Liver (tissue), 9 donors: ENCODE data around the gene TBC1D1. TPM values are rescaled to one million over a fixed set of nuclear protein-coding genes. Genes with fewer than 3 reads are reported as not detected.

ENCODE experiments used
- DNase-seq: peaks from one replicate; pipeline ENCODE4 v3.0.0-alpha.2; 2017; ENCODE audit warnings: low spot score
- H3K27ac ChIP-seq, 2 donors: one replicate each; pipeline ENCODE4 v1.7.0; 2013; ENCODE audit warnings: inconsistent platforms in 2 of 2, low read length in 2 of 2, control low read depth in 1 of 2, low read depth in 1 of 2, mild to moderate bottlenecking in 1 of 2
- H3K27me3 ChIP-seq, 4 donors: one replicate each; pipeline versions ENCODE4 v1.6.1 to v1.7.0; 2013; ENCODE audit warnings: low read length in 3 of 4, inconsistent platforms in 1 of 4, mild to moderate bottlenecking in 1 of 4, moderate library complexity in 1 of 4; ENCODE audit not compliant: control insufficient read depth in 4 of 4, insufficient read depth in 4 of 4
- H3K36me3 ChIP-seq, 4 donors: one replicate each; pipeline versions ENCODE4 v1.6.1 to v1.7.0; 2013; ENCODE audit warnings: low read length in 3 of 4, mild to moderate bottlenecking in 3 of 4, low read depth in 1 of 4, moderate library complexity in 1 of 4; ENCODE audit not compliant: control insufficient read depth in 4 of 4, insufficient read depth in 3 of 4
- H3K4me1 ChIP-seq, 4 donors: one replicate each; pipeline versions ENCODE4 v1.6.1 to v1.7.0; 2013; ENCODE audit warnings: low read length in 3 of 4, mild to moderate bottlenecking in 3 of 4, moderate library complexity in 1 of 4; ENCODE audit not compliant: control insufficient read depth in 4 of 4, insufficient read depth in 4 of 4
- H3K4me3 ChIP-seq, 3 donors: one replicate each; pipeline versions ENCODE4 v1.6.1 to v1.7.0; 2013; ENCODE audit warnings: low read length in 3 of 3, control low read depth in 1 of 3, low read depth in 1 of 3, mild to moderate bottlenecking in 1 of 3
- H3K9ac ChIP-seq, 2 donors: one replicate each; pipeline ENCODE4 v1.7.0; 2013; ENCODE audit warnings: low read length in 2 of 2, mild to moderate bottlenecking in 2 of 2, moderate library complexity in 2 of 2, control low read depth in 1 of 2, low read depth in 1 of 2
- H3K9me3 ChIP-seq, 4 donors: one replicate each; pipeline versions ENCODE4 v1.6.1 to v1.7.0; 2013; ENCODE audit warnings: low read length in 3 of 4; ENCODE audit not compliant: control insufficient read depth in 4 of 4
- ATF3 ChIP-seq: IDR thresholded peaks from 2 replicates; pipeline ENCODE4 v1.6.1; 2016; ENCODE audit warnings: antibody characterized with exemption
- CTCF ChIP-seq: fragments of 150-350 bp; IDR thresholded peaks from 2 replicates; pipeline ENCODE4 v1.5.1; 2017; ENCODE audit warnings: improper control_type of control experiment, low read depth, low read length; ENCODE audit not compliant: missing input control
- EGR1 ChIP-seq, 2 donors: IDR thresholded peaks; 2 replicates each; pipeline ENCODE4 v1.6.1; 2016 to 2018; ENCODE audit warnings: antibody characterized with exemption in 2 of 2, low read depth in 2 of 2
- FOXA1 ChIP-seq: IDR thresholded peaks from 2 replicates; pipeline ENCODE4 v1.6.1; 2016; ENCODE audit warnings: antibody characterized with exemption
- FOXA2 ChIP-seq: IDR thresholded peaks from 2 replicates; pipeline ENCODE4 v1.6.1; 2016; ENCODE audit warnings: antibody characterized with exemption
- GABPA ChIP-seq, 2 donors: IDR thresholded peaks in 1 of 2; conservative IDR thresholded peaks in 1 of 2; 2 replicates each; pipeline ENCODE4 v1.6.1; 2016; ENCODE audit warnings: antibody characterized with exemption in 2 of 2, mild to moderate bottlenecking in 1 of 2, moderate library complexity in 1 of 2
- HNF4A ChIP-seq, 2 donors: conservative IDR thresholded peaks; 2 replicates each; pipeline ENCODE4 v1.6.1; 2016; ENCODE audit warnings: antibody characterized with exemption in 2 of 2, mild to moderate bottlenecking in 2 of 2
- HNF4G ChIP-seq: IDR thresholded peaks from 2 replicates; pipeline ENCODE4 v1.6.1; 2016; ENCODE audit warnings: antibody characterized with exemption
- JUND ChIP-seq, 2 donors: IDR thresholded peaks; 2 replicates each; pipeline ENCODE4 v1.6.1; 2016; ENCODE audit warnings: antibody characterized with exemption in 2 of 2
- NR2F2 ChIP-seq: IDR thresholded peaks from 2 replicates; pipeline ENCODE4 v1.6.1; 2016; ENCODE audit warnings: antibody characterized with exemption
- RAD21 ChIP-seq, 2 donors: IDR thresholded peaks; 2 replicates each; pipeline ENCODE4 v1.6.1; 2016; ENCODE audit warnings: antibody characterized with exemption in 2 of 2, mild to moderate bottlenecking in 2 of 2
- REST ChIP-seq: IDR thresholded peaks from 2 replicates; pipeline ENCODE4 v1.6.1; 2016; ENCODE audit warnings: antibody characterized with exemption, mild to moderate bottlenecking
- RXRA ChIP-seq, 2 donors: IDR thresholded peaks; 2 replicates each; pipeline ENCODE4 v1.6.1; 2017 to 2018; ENCODE audit warnings: antibody characterized with exemption in 2 of 2, mild to moderate bottlenecking in 1 of 2
- SP1 ChIP-seq: IDR thresholded peaks from 2 replicates; pipeline ENCODE4 v1.6.1; 2018; ENCODE audit warnings: antibody characterized with exemption, mild to moderate bottlenecking
- TAF1 ChIP-seq: conservative IDR thresholded peaks from 2 replicates; pipeline ENCODE4 v1.6.1; 2016; ENCODE audit warnings: antibody characterized with exemption, mild to moderate bottlenecking
- YY1 ChIP-seq: IDR thresholded peaks from 2 replicates; pipeline ENCODE4 v1.6.1; 2016; ENCODE audit warnings: antibody characterized with exemption, mild to moderate bottlenecking
- WGBS: extraction: QIAGEN DNeasy Blood & Tissue Kit; methylation state at CpG from one replicate; pipeline ENCODE4 v1.1.7; 2013; 5-methylcytosine and 5-hydroxymethylcytosine counted together
- polyA plus RNA-seq, 2 donors: library from polyadenylated mRNA; stranded (reverse) in 1 of 2; unstranded in 1 of 2; fragments of 200-250 nt in 1 of 2; fragments of >200 nt in 1 of 2; fragmentation: Nextera tagmentation in 1 of 2; extraction: Ambion mirVana in 1 of 2; gene quantifications; one replicate each; pipeline versions ENCODE4 v1.2.1 to v1.2.3, GENCODE V29; 2013 to 2015
- total RNA-seq, 2 donors: library from RNA; depleted of rRNA; stranded (reverse); fragments of >200 nt; gene quantifications; one replicate each; pipeline ENCODE4 v1.2.3, GENCODE V29; 2014
- TF ChIP-seq, protein P1 (sequence below): IDR thresholded peaks from 2 replicates; pipeline ENCODE4 v1.6.1; 2016; ENCODE audit warnings: antibody characterized with exemption
- donor health status: healthy.
- donor health status: healthy.
- donor health status: healthy.
- donor health status: healthy.
- donor health status: healthy.

The TBC1D1 gene
- total and polyA plus RNA-seq, 4 donors = 15.6 to 41.4 (median 20.9) TPM

- H3K9me3 ChIP-seq = no peaks in the 10 kb centered on the region
- no peak overlapping the region for H3K4me3 ChIP-seq
- H3K27ac ChIP-seq = no peak overlapping the region
- no peak overlapping the region for H3K9ac ChIP-seq
- no peak for DNase-seq
- no peaks in the 10 kb centered on the region for H3K27me3 ChIP-seq
- no peaks in the 10 kb centered on the region for H3K36me3 ChIP-seq
- WGBS = 91% methylated on average over 5 of the region's 5 CpGs
- H3K4me1 ChIP-seq = peaks cover 0 to 9% (median under 1%) of the 10 kb centered on the region in 4 donors
- no peak for TF ChIP-seq TAF1
- TF ChIP-seq ATF3 = no peak
- TF ChIP-seq, protein P1, sequence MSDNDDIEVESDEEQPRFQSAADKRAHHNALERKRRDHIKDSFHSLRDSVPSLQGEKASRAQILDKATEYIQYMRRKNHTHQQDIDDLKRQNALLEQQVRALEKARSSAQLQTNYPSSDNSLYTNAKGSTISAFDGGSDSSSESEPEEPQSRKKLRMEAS = no peak
- TF ChIP-seq HNF4G = no peak
- no peak for TF ChIP-seq SP1
- TF ChIP-seq JUND (IDR thresholded peaks at IDR 0.05) = no peak
- TF ChIP-seq FOXA2 = no peak
- TF ChIP-seq HNF4A (conservative IDR thresholded peaks at IDR 0.05) = no peak
- TF ChIP-seq RXRA (IDR thresholded peaks at IDR 0.05) = no peak
- no peak for TF ChIP-seq RAD21 (IDR thresholded peaks at IDR 0.05)
- TF ChIP-seq REST = no peak
- no peak for TF ChIP-seq EGR1 (IDR thresholded peaks at IDR 0.05; ENCODE audit: low read depth in 2 of 2)
- no peak for TF ChIP-seq CTCF
- no peak for TF ChIP-seq GABPA (IDR thresholded peaks at IDR 0.05 in 1 of 2, conservative IDR thresholded peaks at IDR 0.05 in 1 of 2)
- no peak for TF ChIP-seq FOXA1
- no peak for TF ChIP-seq YY1
- no peak for TF ChIP-seq NR2F2
These were observed 99.9 kb downstream of the TBC1D1 start for GRCh38 chr4:37990731-37991245.

GRCh38 chr4:37991623-37992410 is 100.9 kb downstream of the TBC1D1 start:
- WGBS = 96% methylated on average over 8 of the region's 8 CpGs
- Histone ChIP-seq H3K4me1 (peaks cover 0 to 9% (median under 1%) of the 10 kb centered on the region in 4 donors), H3K9me3 (no peaks in the 10 kb centered on the region), H3K9ac (no peak overlapping the region), H3K36me3 (no peaks in the 10 kb centered on the region), H3K4me3 (no peak overlapping the region), H3K27ac (no peak overlapping the region), H3K27me3 (no peaks in the 10 kb centered on the region)
- no peak for DNase-seq
- TF ChIP-seq GABPA (IDR thresholded peaks at IDR 0.05 in 1 of 2, conservative IDR thresholded peaks at IDR 0.05 in 1 of 2) = no peak
- no peak for TF ChIP-seq EGR1 (IDR thresholded peaks at IDR 0.05; ENCODE audit: low read depth in 2 of 2)
- no peak for TF ChIP-seq CTCF
- TF ChIP-seq, protein P1 = no peak
- no peak for TF ChIP-seq REST
- no peak for TF ChIP-seq FOXA1
- no peak for TF ChIP-seq RXRA (IDR thresholded peaks at IDR 0.05)
- no peak for TF ChIP-seq FOXA2
- TF ChIP-seq YY1 = no peak
- no peak for TF ChIP-seq NR2F2
